Ovary (tissue), 3 donors: Measurements from ENCODE around the gene TMEM38B.

Experiments used
- CTCF ChIP-seq, 3 donors: fragments of 450-650 bp in 2 of 3; fragments of 200-600 bp in 1 of 3; IDR thresholded peaks; one replicate each; pipeline versions ENCODE4 v1.5.1 to v1.8.0; 2016 to 2022; ENCODE audit warnings: antibody characterized with exemption in 3 of 3, mild to moderate bottlenecking in 1 of 3
- EP300 ChIP-seq: sonication (generic); formaldehyde crosslinking; IDR thresholded peaks from one replicate; pipeline ENCODE4 v1.6.1; 2017; ENCODE audit warnings: antibody characterized with exemption
- POLR2A ChIP-seq: fragments of 450-650 bp; IDR thresholded peaks from one replicate; pipeline ENCODE4 v1.6.1; 2017; ENCODE audit warnings: antibody characterized with exemption, mild to moderate bottlenecking, moderate library complexity
- donor health status: DM: no; HTN: no; CAD: no.

GRCh38 chr9:105656131-105656921, 38.0 kb upstream of the TMEM38B start:
- TF ChIP-seq CTCF (IDR thresholded peaks at IDR 0.05) = no peak
- no peak for TF ChIP-seq POLR2A
- TF ChIP-seq EP300 = no peak
